Upper lobe of left lung (tissue), 4 donors: ENCODE results near the gene B4GALNT1.
"Not testable (repeated sequence)": the region's sequence is repeated elsewhere in the genome, so short reads cannot be mapped to it uniquely, and the experiment has no call there.

Experiments
- POLR2AphosphoS5 ChIP-seq, 2 donors: sonication (generic); formaldehyde crosslinking; IDR thresholded peaks; one replicate each; pipeline ENCODE4 v1.5.1; 2017; ENCODE audit warnings: antibody characterized with exemption in 2 of 2
- TF ChIP-seq, protein P1 (sequence below), 6 experiments: fragments of 450-650 bp in 4 of 6; fragments of 200-600 bp in 2 of 6; sonication (generic) in 2 of 6; IDR thresholded peaks; one replicate each; pipeline ENCODE4 v1.5.1; 2016 to 2019; ENCODE audit warnings: antibody characterized with exemption in 6 of 6

DNA sequence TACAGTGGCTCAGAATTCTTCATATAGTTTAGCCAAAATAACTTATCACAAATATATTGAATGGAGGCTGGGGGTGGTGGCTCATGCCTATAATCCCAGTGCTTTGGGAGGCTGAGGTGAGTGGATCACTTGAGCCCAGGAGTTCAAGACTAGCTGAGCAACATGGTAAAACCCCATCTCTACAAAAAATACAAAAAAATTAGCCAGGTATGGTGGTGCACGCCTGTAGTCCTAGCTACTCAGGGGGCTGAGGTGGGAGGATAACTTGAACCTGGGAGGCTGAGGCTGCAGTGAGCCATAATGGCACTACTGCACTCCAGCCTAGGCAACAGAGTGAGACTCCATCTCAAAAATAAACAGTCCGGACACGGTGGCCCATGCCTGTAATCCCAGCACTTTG, 38.8 kb upstream of the B4GALNT1 start:
- not testable (repeated sequence) for TF ChIP-seq POLR2AphosphoS5 (IDR thresholded peaks at IDR 0.05)
- TF ChIP-seq, protein P1, sequence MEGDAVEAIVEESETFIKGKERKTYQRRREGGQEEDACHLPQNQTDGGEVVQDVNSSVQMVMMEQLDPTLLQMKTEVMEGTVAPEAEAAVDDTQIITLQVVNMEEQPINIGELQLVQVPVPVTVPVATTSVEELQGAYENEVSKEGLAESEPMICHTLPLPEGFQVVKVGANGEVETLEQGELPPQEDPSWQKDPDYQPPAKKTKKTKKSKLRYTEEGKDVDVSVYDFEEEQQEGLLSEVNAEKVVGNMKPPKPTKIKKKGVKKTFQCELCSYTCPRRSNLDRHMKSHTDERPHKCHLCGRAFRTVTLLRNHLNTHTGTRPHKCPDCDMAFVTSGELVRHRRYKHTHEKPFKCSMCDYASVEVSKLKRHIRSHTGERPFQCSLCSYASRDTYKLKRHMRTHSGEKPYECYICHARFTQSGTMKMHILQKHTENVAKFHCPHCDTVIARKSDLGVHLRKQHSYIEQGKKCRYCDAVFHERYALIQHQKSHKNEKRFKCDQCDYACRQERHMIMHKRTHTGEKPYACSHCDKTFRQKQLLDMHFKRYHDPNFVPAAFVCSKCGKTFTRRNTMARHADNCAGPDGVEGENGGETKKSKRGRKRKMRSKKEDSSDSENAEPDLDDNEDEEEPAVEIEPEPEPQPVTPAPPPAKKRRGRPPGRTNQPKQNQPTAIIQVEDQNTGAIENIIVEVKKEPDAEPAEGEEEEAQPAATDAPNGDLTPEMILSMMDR (IDR thresholded peaks at IDR 0.05), result not testable (repeated sequence)
